Osteoblast (primary cell): Measurements from ENCODE around the gene RPLP2. TPM values are rescaled to one million over a fixed set of nuclear protein-coding genes. Genes with fewer than 3 reads are reported as not detected.

ENCODE experiments used
- DNase-seq: peaks from one replicate; pipeline ENCODE4 v3.0.0; 2011; ENCODE audit warnings: low spot score, mixed read lengths; ENCODE audit not compliant: insufficient read length; ENCODE audit errors: missing footprints
- H2AFZ ChIP-seq: 2 replicates; pipeline ENCODE4 v1.6.0; 2011; ENCODE audit warnings: mild to moderate bottlenecking, low read length
- H3K27ac ChIP-seq: 2 replicates; pipeline ENCODE4 v1.5.1; 2011; ENCODE audit warnings: mild to moderate bottlenecking, low read depth, low read length, moderate library complexity
- H3K27me3 ChIP-seq: 2 replicates; pipeline ENCODE4 v1.6.0; 2012; ENCODE audit warnings: mild to moderate bottlenecking, control low read depth, inconsistent platforms, low read length, moderate library complexity; ENCODE audit not compliant: insufficient read depth
- H3K36me3 ChIP-seq: 2 replicates; pipeline ENCODE4 v1.5.1; 2011; ENCODE audit warnings: mild to moderate bottlenecking, low read length, control low read depth, moderate library complexity; ENCODE audit not compliant: insufficient read depth
- H3K4me1 ChIP-seq: 2 replicates; pipeline ENCODE4 v1.5.1; 2011; ENCODE audit warnings: mild to moderate bottlenecking, low read length, control low read depth, moderate library complexity; ENCODE audit not compliant: insufficient read depth
- H3K4me2 ChIP-seq: 2 replicates; pipeline ENCODE4 v1.6.0; 2011; ENCODE audit warnings: mild to moderate bottlenecking, low read length; ENCODE audit not compliant: insufficient read depth
- H3K4me3 ChIP-seq: fragments of 200-600 bp; sonication (generic); 3 replicates; pipeline ENCODE4 v1.5.1; 2012; ENCODE audit warnings: mild to moderate bottlenecking, low read length, inconsistent platforms; ENCODE audit not compliant: insufficient read depth
- H3K79me2 ChIP-seq: 2 replicates; pipeline ENCODE4 v1.6.0; 2012; ENCODE audit warnings: mild to moderate bottlenecking, low read length, control low read depth, inconsistent platforms; ENCODE audit not compliant: insufficient read depth
- H3K9me3 ChIP-seq: 2 replicates; pipeline ENCODE4 v1.5.1; 2011; ENCODE audit warnings: low read depth, low read length, control low read depth
- H4K20me1 ChIP-seq: 2 replicates; pipeline ENCODE4 v1.6.0; 2012; ENCODE audit warnings: mild to moderate bottlenecking, low read length, control low read depth; ENCODE audit not compliant: insufficient read depth
- total RNA-seq: library from RNA; depleted of rRNA; stranded (reverse); fragments of >200 nt; gene quantifications from 2 replicates; pipeline ENCODE4 v1.2.3, GENCODE V29; 2012
- TF ChIP-seq, protein P1 (sequence below): IDR thresholded peaks from 2 replicates; pipeline ENCODE4 v1.5.1; 2011; ENCODE audit warnings: mild to moderate bottlenecking, low read depth, low read length, moderate library complexity; ENCODE audit errors: extremely low read depth

Gene RPLP2
- total RNA-seq, 1 donor: 386 TPM

DNA sequence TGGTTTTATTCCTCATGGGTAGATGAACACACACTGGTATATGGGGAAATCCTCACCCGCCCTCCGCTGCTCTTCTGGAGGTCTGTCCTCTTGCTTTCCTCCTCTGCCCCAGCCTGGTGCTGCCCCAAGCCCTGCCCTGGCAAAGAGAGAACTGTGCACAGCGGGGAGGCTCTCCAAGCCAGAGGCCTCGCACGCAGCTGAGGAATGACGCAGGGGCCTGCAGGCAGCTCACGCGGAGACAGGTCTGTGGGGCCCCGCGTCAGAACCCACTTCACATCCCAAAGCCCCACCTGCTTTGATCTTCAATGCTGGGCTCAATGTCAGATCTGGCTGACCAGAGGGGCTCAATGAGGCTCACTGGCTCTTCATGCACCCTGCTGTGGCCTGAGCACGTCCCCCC is 42.5 kb upstream of the RPLP2 start:
- H3K27ac ChIP-seq: no peak overlapping the region
- no peaks in the 10 kb centered on the region for H3K9me3 ChIP-seq
- TF ChIP-seq, protein P1, sequence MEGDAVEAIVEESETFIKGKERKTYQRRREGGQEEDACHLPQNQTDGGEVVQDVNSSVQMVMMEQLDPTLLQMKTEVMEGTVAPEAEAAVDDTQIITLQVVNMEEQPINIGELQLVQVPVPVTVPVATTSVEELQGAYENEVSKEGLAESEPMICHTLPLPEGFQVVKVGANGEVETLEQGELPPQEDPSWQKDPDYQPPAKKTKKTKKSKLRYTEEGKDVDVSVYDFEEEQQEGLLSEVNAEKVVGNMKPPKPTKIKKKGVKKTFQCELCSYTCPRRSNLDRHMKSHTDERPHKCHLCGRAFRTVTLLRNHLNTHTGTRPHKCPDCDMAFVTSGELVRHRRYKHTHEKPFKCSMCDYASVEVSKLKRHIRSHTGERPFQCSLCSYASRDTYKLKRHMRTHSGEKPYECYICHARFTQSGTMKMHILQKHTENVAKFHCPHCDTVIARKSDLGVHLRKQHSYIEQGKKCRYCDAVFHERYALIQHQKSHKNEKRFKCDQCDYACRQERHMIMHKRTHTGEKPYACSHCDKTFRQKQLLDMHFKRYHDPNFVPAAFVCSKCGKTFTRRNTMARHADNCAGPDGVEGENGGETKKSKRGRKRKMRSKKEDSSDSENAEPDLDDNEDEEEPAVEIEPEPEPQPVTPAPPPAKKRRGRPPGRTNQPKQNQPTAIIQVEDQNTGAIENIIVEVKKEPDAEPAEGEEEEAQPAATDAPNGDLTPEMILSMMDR: no peak
- H3K79me2 ChIP-seq: peaks cover 36% of the 10 kb centered on the region
- peaks cover 60% of the 10 kb centered on the region for H4K20me1 ChIP-seq
- DNase-seq: peak; percentile 37
- H3K36me3 ChIP-seq: peaks cover 64% of the 10 kb centered on the region
- H3K4me2 ChIP-seq: no peak overlapping the region
- no peak overlapping the region for H3K4me3 ChIP-seq
- H3K27me3 ChIP-seq: no peaks in the 10 kb centered on the region
- no peak overlapping the region for H2AFZ ChIP-seq
- peaks cover 19% of the 10 kb centered on the region for H3K4me1 ChIP-seq

DNA sequence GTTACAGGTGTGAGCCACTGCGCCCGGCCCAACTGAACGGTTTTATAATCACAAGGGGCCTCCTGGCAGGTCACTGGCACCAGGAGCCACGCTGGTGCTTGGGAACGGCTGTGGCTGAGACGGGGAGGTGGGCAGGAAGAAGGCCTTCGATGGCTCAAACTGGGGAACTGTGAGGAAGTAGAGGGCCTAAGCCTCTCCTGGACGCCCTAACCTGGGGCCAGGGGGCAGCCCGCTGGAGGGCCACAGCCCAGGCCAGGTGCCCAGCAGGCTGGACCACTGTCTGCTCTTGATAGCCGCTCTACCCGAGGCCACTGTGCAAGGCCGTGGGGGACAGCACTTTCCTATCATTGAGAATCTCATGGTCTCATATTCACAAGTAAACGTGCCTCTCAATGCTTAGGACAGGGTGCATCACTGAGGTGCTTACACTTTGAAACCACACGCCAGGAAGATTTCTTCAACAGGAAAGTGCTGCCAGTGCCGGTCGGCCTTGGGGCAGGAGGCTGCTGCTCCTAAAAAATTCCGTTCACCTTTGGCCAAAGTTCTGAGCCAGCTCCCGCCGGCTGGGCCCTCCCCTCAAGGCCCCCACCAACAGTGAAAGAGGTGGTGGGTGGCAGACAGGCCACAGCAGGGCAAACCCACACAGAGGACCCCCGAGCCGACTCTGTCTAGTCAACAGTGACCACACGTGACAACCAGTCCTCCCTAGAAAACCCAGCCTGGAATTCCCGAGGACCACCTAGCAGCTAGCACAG is 39.7 kb upstream of the RPLP2 start:
- Histone ChIP-seq H3K4me3 (no peak overlapping the region), H3K4me2 (no peak overlapping the region), H3K4me1 (peaks cover 14% of the 10 kb centered on the region), H3K27ac (no peak overlapping the region), H3K27me3 (no peaks in the 10 kb centered on the region), H3K9me3 (no peaks in the 10 kb centered on the region), H3K36me3 (peaks cover 61% of the 10 kb centered on the region), H3K79me2 (peaks cover 56% of the 10 kb centered on the region), H2AFZ (no peak overlapping the region), H4K20me1 (peaks cover 66% of the 10 kb centered on the region)
- TF ChIP-seq, protein P1: no peak
- peak; percentile 92 for DNase-seq

GRCh38 chr11:770642-771616 is 38.8 kb upstream of the RPLP2 start:
- peaks cover 66% of the 10 kb centered on the region for H4K20me1 ChIP-seq
- no peak overlapping the region for H3K27ac ChIP-seq
- no peak overlapping the region for H3K4me2 ChIP-seq
- no peak overlapping the region for H3K4me3 ChIP-seq
- H3K36me3 ChIP-seq: peaks cover 56% of the 10 kb centered on the region
- H2AFZ ChIP-seq: no peak overlapping the region
- no peaks in the 10 kb centered on the region for H3K9me3 ChIP-seq
- DNase-seq: peak; percentile 87
- no peaks in the 10 kb centered on the region for H3K27me3 ChIP-seq
- H3K4me1 ChIP-seq: peaks cover 20% of the 10 kb centered on the region
- peaks cover 64% of the 10 kb centered on the region for H3K79me2 ChIP-seq
- TF ChIP-seq, protein P1: no peak
